Lower leg skin (tissue), 3 donors: ENCODE measurements around the gene GAD1.

Experiments
- POLR2A ChIP-seq, 2 donors: fragments of 450-650 bp; IDR thresholded peaks; one replicate each; pipeline ENCODE4 v1.6.1; 2016 to 2017; ENCODE audit warnings: antibody characterized with exemption in 2 of 2, mild to moderate bottlenecking in 1 of 2, moderate library complexity in 1 of 2
- TF ChIP-seq, protein P1 (sequence below), 3 donors: fragments of 450-650 bp; IDR thresholded peaks; one replicate each; pipeline ENCODE4 v1.5.1; 2016; ENCODE audit warnings: antibody characterized with exemption in 3 of 3, mild to moderate bottlenecking in 3 of 3, moderate library complexity in 2 of 3

- TF ChIP-seq, protein P1, sequence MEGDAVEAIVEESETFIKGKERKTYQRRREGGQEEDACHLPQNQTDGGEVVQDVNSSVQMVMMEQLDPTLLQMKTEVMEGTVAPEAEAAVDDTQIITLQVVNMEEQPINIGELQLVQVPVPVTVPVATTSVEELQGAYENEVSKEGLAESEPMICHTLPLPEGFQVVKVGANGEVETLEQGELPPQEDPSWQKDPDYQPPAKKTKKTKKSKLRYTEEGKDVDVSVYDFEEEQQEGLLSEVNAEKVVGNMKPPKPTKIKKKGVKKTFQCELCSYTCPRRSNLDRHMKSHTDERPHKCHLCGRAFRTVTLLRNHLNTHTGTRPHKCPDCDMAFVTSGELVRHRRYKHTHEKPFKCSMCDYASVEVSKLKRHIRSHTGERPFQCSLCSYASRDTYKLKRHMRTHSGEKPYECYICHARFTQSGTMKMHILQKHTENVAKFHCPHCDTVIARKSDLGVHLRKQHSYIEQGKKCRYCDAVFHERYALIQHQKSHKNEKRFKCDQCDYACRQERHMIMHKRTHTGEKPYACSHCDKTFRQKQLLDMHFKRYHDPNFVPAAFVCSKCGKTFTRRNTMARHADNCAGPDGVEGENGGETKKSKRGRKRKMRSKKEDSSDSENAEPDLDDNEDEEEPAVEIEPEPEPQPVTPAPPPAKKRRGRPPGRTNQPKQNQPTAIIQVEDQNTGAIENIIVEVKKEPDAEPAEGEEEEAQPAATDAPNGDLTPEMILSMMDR (IDR thresholded peaks at IDR 0.05) = no peak
- no peak for TF ChIP-seq POLR2A (IDR thresholded peaks at IDR 0.05)
These were observed 17.7 kb upstream of the GAD1 start for GRCh38 chr2:170798996-170799395.
